Lung microvascular endothelial cell (primary cell): ENCODE measurements around the gene HDDC3. TPM values are rescaled to one million over a fixed set of nuclear protein-coding genes. Genes with fewer than 3 reads are reported as not detected.

Experiments
- total RNA-seq: library from RNA; depleted of rRNA; stranded (reverse); fragments of >200 nt; gene quantifications from 2 replicates; pipeline ENCODE4 v1.2.1, GENCODE V29; 2014

The HDDC3 gene
- total RNA-seq, 1 donor from 2014 or later = 8.1 TPM

Other genes starting within 250 kb of the HDDC3 start
- gene BLM, start 215.2 kb downstream of the HDDC3 start, total RNA-seq = 1.6 and 3.3 TPM in 2 replicates
- 47.9 and 56.0 TPM in 2 replicates for gene FURIN, start 64.0 kb downstream of the HDDC3 start, total RNA-seq
- gene FES, start 48.0 kb downstream of the HDDC3 start, total RNA-seq = 45.5 and 49.0 TPM in 2 replicates
- gene MAN2A2, start 29.2 kb downstream of the HDDC3 start, total RNA-seq = 16.8 and 28.8 TPM in 2 replicates
- 80.9 and 93.1 TPM in 2 replicates for gene UNC45A, start 2.7 kb upstream of the HDDC3 start, total RNA-seq
- gene RCCD1, start 22.3 kb upstream of the HDDC3 start, total RNA-seq = 3.3 and 4.6 TPM in 2 replicates
- 22.6 and 60.6 TPM in 2 replicates for gene PRC1, start 62.0 kb upstream of the HDDC3 start, total RNA-seq
- 8.7 and 10.5 TPM in 2 replicates for gene VPS33B, start 90.0 kb upstream of the HDDC3 start, total RNA-seq
- 0.22 and 0.40 TPM in 2 replicates for gene SV2B, start 167.7 kb upstream of the HDDC3 start, total RNA-seq